SK-N-SH (cell line): Measurements from ENCODE around the gene METTL26.

Source experiments
- CTCF ChIP-seq: fragments of 200-600 bp; sonication (generic); IDR thresholded peaks from 2 replicates; pipeline ENCODE4 v1.6.1; 2017; ENCODE audit warnings: antibody characterized with exemption, mild to moderate bottlenecking, moderate library complexity
- EP300 ChIP-seq, 2 experiments: IDR thresholded peaks; 2 replicates each; pipeline versions ENCODE4 v1.4.0 to v1.6.1; 2012; ENCODE audit warnings: borderline replicate concordance in 1 of 2, low read depth in 1 of 2, low read length in 1 of 2
- GATA2 ChIP-seq: sonication (generic); formaldehyde crosslinking; IDR thresholded peaks from 2 replicates; pipeline ENCODE4 v1.5.0; 2020; ENCODE audit warnings: mild to moderate bottlenecking, missing genetic modification reagents
- IRF3 ChIP-seq: fragments of 150-350 bp; IDR thresholded peaks from 2 replicates; pipeline ENCODE4 v1.6.1; 2016; ENCODE audit warnings: mild to moderate bottlenecking, low read depth, low read length
- MXI1 ChIP-seq: IDR thresholded peaks from 2 replicates; pipeline ENCODE4 v1.6.1; 2012; ENCODE audit warnings: mild to moderate bottlenecking, low read depth, low read length, improper control_type of control experiment
- NRF1 ChIP-seq: IDR thresholded peaks from 2 replicates; pipeline ENCODE4 v1.6.1; 2012; ENCODE audit warnings: low read depth, mild to moderate bottlenecking, low read length
- PBX3 ChIP-seq: IDR thresholded peaks from 2 replicates; pipeline ENCODE4; 2012
- POLR2AphosphoS5 ChIP-seq: IDR thresholded peaks from 2 replicates; pipeline ENCODE4 v1.6.1; 2012; ENCODE audit warnings: low read depth, low read length
- RAD21 ChIP-seq: IDR thresholded peaks from 2 replicates; pipeline ENCODE4 v1.6.1; 2012; ENCODE audit warnings: mild to moderate bottlenecking, low read length
- RFX5 ChIP-seq: IDR thresholded peaks from 2 replicates; pipeline ENCODE4 v1.6.1; 2012; ENCODE audit warnings: mild to moderate bottlenecking, improper control_type of control experiment, low read length
- SIN3A ChIP-seq: IDR thresholded peaks from 2 replicates; pipeline ENCODE4 v1.6.1; 2012; ENCODE audit warnings: low read depth, mild to moderate bottlenecking, low read length, moderate library complexity, borderline replicate concordance
- SMC3 ChIP-seq: IDR thresholded peaks from 2 replicates; pipeline ENCODE4 v1.6.1; 2012; ENCODE audit warnings: low read depth, low read length, improper control_type of control experiment
- TAF1 ChIP-seq: IDR thresholded peaks from 2 replicates; pipeline ENCODE4 v1.6.1; 2012; ENCODE audit warnings: low read depth, mild to moderate bottlenecking, low read length, moderate library complexity, borderline replicate concordance
- TCF12 ChIP-seq: IDR thresholded peaks from 2 replicates; pipeline ENCODE4 v1.4.0; 2012

GRCh38 chr16:596736-597060 lies 39.4 kb downstream of the METTL26 start:
- TF ChIP-seq POLR2AphosphoS5 (no peak), GATA2 (no peak), CTCF (no peak), NRF1 (no peak), TCF12 (no peak), PBX3 (no peak), SMC3 (no peak), MXI1 (no peak), SIN3A (no peak), RAD21 (no peak), IRF3 (no peak), TAF1 (no peak), RFX5 (no peak), EP300 (IDR thresholded peaks at IDR 0.05; ENCODE audit: borderline replicate concordance in 1 of 2, low read depth in 1 of 2, low read length in 1 of 2) (no peak)
